Body of pancreas (tissue), 4 donors: Measurements from ENCODE around the gene TMEM184B. TPM values are rescaled to one million over a fixed set of nuclear protein-coding genes. Genes with fewer than 3 reads are reported as not detected.

Experiments
- ATAC-seq: fragments of 150-250 bp; one replicate; pipeline ENCODE4 v1.9.1; 2016
- DNase-seq, 4 donors: peaks; one replicate each; pipeline ENCODE4 v3.0.0-alpha.2; 2019
- H3K27ac ChIP-seq, 4 donors: fragments of 200-600 bp; sonication (generic); 1 replicate in 3 of 4; 2 replicates in 1 of 4; pipeline versions ENCODE4 v1.5.1 to v1.6.1; 2016 to 2019; ENCODE audit warnings: mild to moderate bottlenecking in 1 of 4, mixed read lengths in 1 of 4, moderate library complexity in 1 of 4
- H3K27me3 ChIP-seq, 2 donors: fragments of 200-600 bp; sonication (generic); one replicate each; pipeline ENCODE4 v1.6.0; 2016; ENCODE audit warnings: mild to moderate bottlenecking in 1 of 2
- H3K36me3 ChIP-seq, 2 donors: fragments of 200-600 bp; sonication (generic); replicated peaks in 1 of 2; 2 replicates each; pipeline ENCODE4 v1.5.1; 2016; ENCODE audit warnings: low read depth in 2 of 2; ENCODE audit not compliant: insufficient read depth in 1 of 2
- H3K4me1 ChIP-seq: fragments of 200-600 bp; sonication (generic); one replicate; pipeline ENCODE4 v1.6.0; 2016
- H3K4me3 ChIP-seq, 2 donors: fragments of 200-600 bp; sonication (generic); 1 replicate in 1 of 2; 2 replicates in 1 of 2; pipeline ENCODE4 v1.5.1; 2016 to 2019
- H3K9me3 ChIP-seq, 3 donors: fragments of 200-600 bp; sonication (generic); 1 replicate in 2 of 3; 2 replicates in 1 of 3; pipeline ENCODE4 v1.5.1; 2016
- CTCF ChIP-seq, 7 experiments: fragments of 450-650 bp in 4 of 7; fragments of 200-600 bp in 3 of 7; sonication (generic) in 3 of 7; IDR thresholded peaks; one replicate each; pipeline ENCODE4 v1.5.1; 2016 to 2019; ENCODE audit warnings: antibody characterized with exemption in 7 of 7
- POLR2A ChIP-seq, 3 donors: fragments of 450-650 bp; IDR thresholded peaks; one replicate each; pipeline ENCODE4 v1.6.1; 2016; ENCODE audit warnings: antibody characterized with exemption in 3 of 3, mild to moderate bottlenecking in 2 of 3
- WGBS, 2 donors: methylation state at CpG; one replicate each; pipeline ENCODE4 v1.1.5; 2017; 5-methylcytosine and 5-hydroxymethylcytosine counted together
- intact Hi-C: fragments of 100-400 bp; cut with DNase I; formaldehyde crosslinking; loops from one replicate; pipeline ENCODE4 v1.15.1; 2023
- total RNA-seq, 2 donors: library from RNA; depleted of rRNA; stranded (reverse); fragments of >200 nt; gene quantifications; one replicate each; pipeline ENCODE4 v1.1.0, GENCODE V29; 2016

Gene TMEM184B
- total RNA-seq, 2 donors from 2014 or later: 28.7 to 31.4 TPM

GRCh38 chr22:38310518-38311322 is 37.9 kb upstream of the TMEM184B start:
- no peaks in the 10 kb centered on the region for H3K9me3 ChIP-seq
- no peak for TF ChIP-seq CTCF (IDR thresholded peaks at IDR 0.05)
- no peak for TF ChIP-seq POLR2A (IDR thresholded peaks at IDR 0.05)
- intact Hi-C loops: no loop called here
- H3K4me3 ChIP-seq: no peak overlapping the region
- no peaks in the 10 kb centered on the region for H3K36me3 ChIP-seq
- H3K27ac ChIP-seq: peak overlapping the region; percentile 7 to 56 (median 38)
- ATAC-seq (no peak), DNase-seq (no peak)
- peaks cover 56% of the 10 kb centered on the region for H3K4me1 ChIP-seq
- H3K27me3 ChIP-seq: no peaks in the 10 kb centered on the region
- WGBS, 2 donors: 77 to 84% methylated on average over 13 to 18 of the region's 18 CpGs

- Histone ChIP-seq H3K27me3 (no peaks in the 10 kb centered on the region), H3K4me1 (peaks cover 55% of the 10 kb centered on the region), H3K4me3 (no peak overlapping the region), H3K27ac (peak overlapping the region in 3 of 4 donors; percentile 26 to 56 (median 51)), H3K36me3 (no peaks in the 10 kb centered on the region), H3K9me3 (no peaks in the 10 kb centered on the region)
- DNase-seq (no peak), ATAC-seq (peak; percentile 15)
- TF ChIP-seq POLR2A (IDR thresholded peaks at IDR 0.05): no peak
- no peak for TF ChIP-seq CTCF (IDR thresholded peaks at IDR 0.05)
- WGBS, 2 donors: 47 to 64% methylated on average over 10 to 18 of the region's 18 CpGs
- intact Hi-C loops: no loop called here
These were observed 37.1 kb upstream of the TMEM184B start for GRCh38 chr22:38309614-38310517.

DNA sequence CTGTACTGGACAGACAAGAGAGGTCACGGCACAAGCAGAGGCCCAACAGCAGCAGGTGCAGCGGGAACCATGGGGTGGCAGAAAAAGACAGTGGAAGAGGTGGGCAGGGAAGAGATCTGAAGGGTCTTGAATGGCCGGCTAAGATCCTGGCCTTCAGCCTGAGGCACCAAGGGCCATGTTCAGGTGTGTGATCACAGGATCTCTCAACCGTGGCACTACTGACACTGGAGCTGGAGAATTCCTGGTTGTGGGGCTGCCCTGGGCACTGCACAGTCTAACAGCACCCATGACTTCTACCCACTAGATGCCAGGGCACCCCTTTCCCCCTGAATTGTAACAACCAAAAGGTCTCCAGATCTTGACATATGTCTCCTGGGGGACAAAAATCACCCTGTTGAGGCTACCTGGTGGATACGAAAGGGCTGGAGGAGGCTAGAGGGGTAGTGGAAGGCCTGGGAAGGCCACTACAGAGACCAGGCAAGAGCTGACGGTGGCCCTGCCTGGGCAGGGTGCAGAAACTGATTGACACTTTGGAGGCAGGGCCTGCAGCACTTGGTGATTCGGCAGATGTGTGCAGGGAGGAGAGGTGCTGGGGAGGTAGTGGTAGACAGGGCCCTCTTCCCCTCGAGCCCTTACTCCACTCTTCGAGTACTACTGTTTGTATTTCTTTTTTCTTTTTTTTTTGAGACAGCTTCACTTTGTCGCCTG is 36.1 kb upstream of the TMEM184B start:
- Histone ChIP-seq H3K9me3 (no peaks in the 10 kb centered on the region), H3K27me3 (no peaks in the 10 kb centered on the region), H3K4me3 (no peak overlapping the region), H3K27ac (peak overlapping the region in 2 of 4 donors; percentile 26 to 51), H3K36me3 (peaks cover 0 to 2% of the 10 kb centered on the region in 2 donors), H3K4me1 (peaks cover 55% of the 10 kb centered on the region)
- intact Hi-C loops: no loop called here
- ATAC-seq (no peak), DNase-seq (no peak)
- 76% methylated on average over 9 to 10 of the region's 10 CpGs for WGBS, 2 donors
- TF ChIP-seq CTCF (IDR thresholded peaks at IDR 0.05) (no peak), POLR2A (IDR thresholded peaks at IDR 0.05) (no peak)

GRCh38 chr22:38305471-38306448 is 33.0 kb upstream of the TMEM184B start:
- intact Hi-C loops: no loop called here
- H3K4me1 ChIP-seq: peaks cover 47% of the 10 kb centered on the region

More at GRCh38 chr22:38305471-38306448, 33.0 kb upstream of the TMEM184B start:
- peak; percentile 49 for ATAC-seq
- H3K9me3 ChIP-seq: no peaks in the 10 kb centered on the region
- H3K36me3 ChIP-seq: peaks cover 0 to 10% of the 10 kb centered on the region in 2 donors
- TF ChIP-seq CTCF (IDR thresholded peaks at IDR 0.05): peak in 1 of 7 experiments; percentile 4
- no peak for TF ChIP-seq POLR2A (IDR thresholded peaks at IDR 0.05)
- peak overlapping the region; percentile 49 to 79 (median 59) for H3K27ac ChIP-seq
- 24 to 31% methylated on average over 16 of the region's 16 CpGs for WGBS, 2 donors
- peak in 3 of 4 donors; percentile 38 to 43 (median 38) for DNase-seq
- H3K4me3 ChIP-seq: no peak overlapping the region
- no peaks in the 10 kb centered on the region for H3K27me3 ChIP-seq
